Adrenal gland (tissue), 5 donors: ENCODE results near the gene UHRF1.
"Not testable (repeated sequence)": the region's sequence is repeated elsewhere in the genome, so short reads cannot be mapped to it uniquely, and the experiment has no call there.

Experiments
- CTCF ChIP-seq, 6 experiments: fragments of 450-650 bp in 4 of 6; fragments of 200-600 bp in 2 of 6; sonication (generic) in 1 of 6; IDR thresholded peaks; 1 replicate in 5 of 6; 2 replicates in 1 of 6; pipeline versions ENCODE4 v1.5.1 to v1.8.0; 2016 to 2021; ENCODE audit warnings: antibody characterized with exemption in 6 of 6, mild to moderate bottlenecking in 2 of 6, moderate library complexity in 1 of 6
- POLR2A ChIP-seq, 2 donors: fragments of 450-650 bp; IDR thresholded peaks; one replicate each; pipeline ENCODE4 v1.6.1; 2017; ENCODE audit warnings: antibody characterized with exemption in 2 of 2, mild to moderate bottlenecking in 2 of 2, moderate library complexity in 1 of 2
- donor health status: DM: no; HTN: no; CAD: no.

- TF ChIP-seq CTCF, POLR2A (IDR thresholded peaks at IDR 0.05): not testable (repeated sequence)
Measured at GRCh38 chr19:4938461-4938860, 29.2 kb downstream of the UHRF1 start.
